GF-D8 (cell line): ENCODE results near the gene ANAPC4.

Experiments
- DNase-seq: peaks from one replicate; lab custom pipeline; 2025; lab: John Stamatoyannopoulos, UW

Gene ANAPC4

DNA sequence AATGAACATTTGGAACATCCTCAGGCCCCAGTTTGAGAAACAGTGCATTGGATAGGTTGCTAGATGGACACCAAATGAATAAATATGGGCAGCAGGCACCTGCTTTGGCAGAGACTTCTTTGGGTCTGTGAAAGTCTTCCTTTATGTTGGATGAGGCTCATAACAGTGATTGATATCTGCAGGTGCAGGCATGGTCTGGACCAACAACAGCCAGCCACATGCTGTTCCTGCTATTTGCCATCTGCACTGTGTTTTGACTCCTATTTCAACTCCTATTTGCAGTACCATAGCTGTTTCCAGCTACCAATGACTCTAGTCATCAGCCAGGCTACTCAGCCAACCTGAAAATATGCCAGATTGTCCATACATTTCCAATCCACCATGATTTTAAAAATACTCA is 60.9 kb downstream of the ANAPC4 start:
- DNase-seq = no peak

DNA sequence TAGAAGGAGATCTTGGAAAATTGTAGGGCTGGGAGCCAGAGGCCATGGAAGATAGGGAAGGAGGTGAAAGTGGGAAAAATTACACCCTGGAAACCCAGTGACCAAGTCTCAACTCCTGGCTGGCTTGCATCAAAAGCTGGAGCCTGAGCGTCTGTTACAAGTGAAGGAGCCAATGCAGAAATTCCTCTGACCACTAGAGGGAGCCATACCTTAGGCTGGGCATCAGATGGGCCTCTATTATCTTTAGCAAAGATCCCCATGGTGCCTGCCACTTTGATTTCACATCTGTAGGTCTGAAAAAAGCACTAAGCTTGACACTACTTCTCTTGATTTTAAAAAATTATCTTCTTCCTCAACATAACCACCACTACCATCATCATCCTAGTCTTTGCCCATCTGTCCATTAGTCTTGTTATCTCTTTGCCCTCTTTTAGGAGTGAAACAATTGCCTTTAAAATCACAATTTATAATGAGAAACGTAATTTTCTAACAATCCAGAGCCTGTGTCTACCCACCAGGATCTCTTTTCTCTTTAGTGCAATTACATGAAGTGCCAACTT is 62.9 kb downstream of the ANAPC4 start:
- DNase-seq = no peak

DNA sequence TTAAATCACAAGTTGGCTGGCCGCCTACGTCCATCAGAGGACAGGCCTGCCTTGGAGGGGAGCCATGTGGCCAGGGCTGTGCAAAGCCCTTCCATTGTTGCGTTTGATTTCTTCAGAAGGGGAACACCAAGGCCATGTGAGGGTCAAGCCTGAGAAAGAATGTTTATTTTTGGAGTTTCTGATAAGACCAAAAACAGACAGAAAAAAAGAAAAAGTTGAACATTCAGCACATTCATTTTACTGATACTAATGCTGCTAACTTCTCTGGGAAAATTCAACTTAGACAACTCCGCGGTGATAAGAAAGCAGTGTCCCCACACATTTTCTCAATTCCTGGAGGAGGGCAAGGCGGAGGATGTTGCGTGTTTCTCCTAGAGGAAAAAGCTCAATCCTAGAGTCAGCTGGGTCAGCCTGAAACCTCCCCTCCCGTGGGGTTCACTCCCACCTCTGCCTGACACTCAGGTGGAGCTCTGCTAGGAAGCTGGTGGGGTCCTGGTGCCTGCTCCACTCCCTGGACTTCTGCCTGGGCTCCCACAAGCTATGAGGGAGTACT is 63.5 kb downstream of the ANAPC4 start:
- no peak for DNase-seq

DNA sequence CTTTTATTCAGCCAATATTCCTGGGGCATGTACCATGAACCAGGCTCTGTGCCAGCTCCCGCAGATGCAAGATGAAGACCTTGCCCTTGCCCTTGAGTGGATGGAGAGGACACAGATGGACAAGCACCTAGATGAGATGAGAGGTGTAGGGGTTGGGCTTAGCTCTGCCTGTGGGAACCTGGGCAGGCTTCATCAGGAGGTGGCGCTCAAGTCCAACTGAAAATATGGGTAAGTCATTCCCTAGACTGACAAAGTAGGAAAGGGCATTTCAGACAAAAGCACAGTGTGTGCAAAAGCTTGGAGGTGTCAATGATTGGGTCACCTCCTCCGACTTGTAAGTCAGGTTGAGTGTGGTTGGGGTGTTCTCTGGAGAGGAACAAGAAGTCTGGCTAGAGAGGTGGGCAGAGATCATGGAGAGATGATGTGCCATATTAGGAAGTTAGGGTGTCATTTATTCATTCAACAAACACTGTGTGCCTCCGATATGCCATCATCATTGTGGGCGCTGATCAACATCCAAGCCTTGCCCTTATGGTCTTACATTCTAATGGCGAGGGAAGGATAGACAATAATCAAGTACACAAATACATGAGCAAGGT is 64.6 kb downstream of the ANAPC4 start:
- no peak for DNase-seq

DNA sequence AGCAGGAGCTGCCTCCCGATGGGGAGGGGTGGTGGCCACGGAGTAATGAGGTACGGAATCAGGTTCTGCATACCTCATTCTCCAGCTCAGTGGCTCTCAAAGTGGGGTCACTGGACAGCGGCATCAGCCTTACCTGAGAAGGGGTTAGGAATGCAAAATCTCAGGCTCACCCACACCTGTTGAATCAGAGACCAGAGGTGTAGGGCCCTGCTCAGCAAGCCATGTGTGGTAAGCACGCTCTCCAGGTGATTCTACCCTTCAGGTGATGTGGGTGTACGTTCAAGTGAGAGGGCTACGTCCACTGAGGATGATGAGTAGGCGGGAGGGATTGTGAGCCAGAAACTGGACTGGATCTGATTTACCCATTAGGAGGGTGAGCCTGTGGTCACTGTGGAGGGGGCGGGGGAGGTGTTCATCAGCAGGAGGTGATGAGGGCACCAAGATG is 65.8 kb downstream of the ANAPC4 start:
- DNase-seq = no peak

DNA sequence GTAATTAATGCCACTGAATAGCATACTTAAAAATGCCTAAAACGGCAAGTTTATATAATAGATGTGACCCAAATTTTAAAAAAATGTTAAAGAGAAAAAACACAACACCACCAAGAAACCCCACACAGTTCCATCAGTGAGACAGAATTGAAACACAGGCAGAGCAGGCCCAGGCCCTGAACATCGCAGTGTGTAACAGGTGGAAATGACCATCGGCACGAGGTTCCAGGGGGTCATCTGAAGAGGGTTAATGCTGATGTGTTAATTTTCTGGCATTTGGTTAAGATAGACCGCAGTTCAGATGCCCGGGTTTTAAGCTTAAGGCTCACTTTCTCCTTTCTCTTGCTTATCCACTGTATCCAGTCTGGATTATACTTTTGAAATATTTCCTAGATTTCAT is 66.8 kb downstream of the ANAPC4 start:
- no peak for DNase-seq

DNA sequence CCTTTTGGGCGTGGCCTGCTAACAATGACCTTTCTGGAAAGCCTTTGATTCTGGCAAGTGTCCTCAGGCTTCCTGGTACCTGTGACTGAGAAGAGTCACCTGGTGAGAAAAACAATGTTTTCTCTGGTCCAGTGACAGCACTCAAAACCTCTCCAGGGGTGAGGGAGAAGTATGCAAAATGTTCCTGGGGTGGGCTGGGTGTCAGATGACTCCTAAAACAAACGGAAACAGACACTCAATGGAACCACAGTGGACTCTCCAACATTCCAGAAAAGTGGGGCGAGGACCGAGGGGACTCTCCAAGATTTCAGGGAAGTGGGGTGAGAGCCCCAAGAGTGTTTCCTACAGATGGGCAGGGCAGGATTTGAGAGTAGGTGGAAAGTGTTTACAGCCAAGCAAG is 69.5 kb downstream of the ANAPC4 start:
- no peak for DNase-seq

DNA sequence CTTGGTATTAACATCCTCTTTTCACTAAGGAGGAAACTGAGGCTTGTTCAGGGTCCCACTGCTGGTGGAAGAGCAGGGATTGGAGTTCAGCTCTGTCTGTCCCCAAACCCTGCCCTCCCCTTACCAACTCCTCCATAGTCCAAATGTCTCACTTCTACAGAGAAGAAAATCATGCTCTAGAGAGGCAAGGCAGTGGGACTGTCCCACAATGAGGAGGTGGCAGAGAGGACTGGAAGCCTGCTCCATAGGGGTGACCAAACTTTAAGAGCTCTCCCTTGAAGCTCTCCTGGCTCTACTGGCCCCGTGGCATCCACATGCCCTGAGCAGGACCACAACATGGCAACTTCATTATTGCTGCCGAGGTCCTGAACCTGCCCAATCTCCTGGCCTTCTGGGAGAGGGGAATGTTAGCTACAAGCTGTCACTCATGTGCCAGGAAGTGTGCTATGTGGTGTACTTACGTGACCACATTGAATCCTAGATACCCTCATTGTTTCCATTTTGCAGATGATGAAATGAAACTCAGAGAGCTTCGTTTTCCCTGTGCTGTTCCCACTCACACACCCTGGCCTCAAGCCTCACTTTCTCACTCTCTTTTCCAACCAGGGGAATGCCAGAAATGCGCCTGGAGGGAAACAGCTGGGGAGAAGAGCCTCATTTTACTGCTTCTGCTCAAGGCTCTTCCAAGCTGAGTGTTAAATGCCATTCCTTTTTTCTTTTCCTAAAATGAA is 71.5 kb downstream of the ANAPC4 start:
- no peak for DNase-seq

DNA sequence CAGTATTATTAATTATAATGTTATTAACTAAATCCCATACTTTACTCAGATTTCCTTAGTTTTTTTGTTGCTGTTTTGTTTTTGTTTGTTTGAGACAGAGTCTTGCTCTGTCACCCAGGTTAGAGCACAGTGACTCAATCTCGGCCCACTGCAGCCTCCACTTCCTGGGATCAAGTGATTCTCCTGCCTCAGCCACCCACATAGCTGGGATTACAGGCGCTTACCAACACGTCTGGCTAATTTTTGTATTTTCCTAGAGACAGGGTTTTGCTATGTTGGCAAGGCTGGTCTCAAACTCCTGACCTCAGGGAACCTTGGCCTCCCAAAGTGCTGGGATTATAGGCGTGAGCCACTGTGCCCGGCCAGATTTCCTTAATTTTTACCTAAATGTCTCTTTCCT is 72.2 kb downstream of the ANAPC4 start:
- no peak for DNase-seq

DNA sequence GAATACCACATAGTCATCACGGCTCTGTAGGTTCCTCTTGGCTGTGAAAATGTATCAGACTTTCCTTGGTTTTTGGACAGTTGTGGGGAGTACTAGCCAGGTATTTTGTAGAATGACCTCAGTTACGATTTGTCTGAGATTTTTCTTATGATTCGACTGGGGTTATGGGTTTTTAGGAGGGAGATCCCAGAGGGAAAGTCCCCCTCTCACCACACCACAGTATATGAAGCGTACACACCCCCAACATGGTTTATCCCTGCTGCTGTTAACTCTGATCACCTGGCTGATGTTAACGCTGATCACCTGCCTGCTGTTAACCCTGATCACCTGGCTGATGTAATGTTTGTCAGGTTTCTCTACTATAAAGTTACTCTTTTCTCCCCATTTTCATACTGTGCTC is 72.6 kb downstream of the ANAPC4 start:
- DNase-seq = no peak

DNA sequence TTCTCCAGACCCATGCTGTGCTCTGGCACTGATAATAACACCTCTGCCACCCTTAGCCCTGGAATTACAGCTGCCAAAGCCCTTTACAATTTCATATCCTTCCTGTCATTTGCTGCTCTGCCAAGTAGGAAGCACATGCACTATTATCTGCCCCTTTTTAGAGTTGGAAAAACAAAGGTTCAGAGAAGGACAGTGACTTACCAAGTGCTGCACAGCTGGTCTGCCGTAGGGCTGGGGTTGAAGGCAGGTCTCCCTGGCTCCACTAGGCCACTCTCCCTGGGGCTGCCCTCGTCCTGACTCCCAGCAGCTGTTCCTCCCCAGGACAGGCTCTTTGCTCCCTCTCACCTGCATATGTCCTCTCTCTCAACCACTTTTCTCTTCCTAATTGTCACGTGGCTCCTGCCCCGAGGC is 73.4 kb downstream of the ANAPC4 start:
- no peak for DNase-seq

DNA sequence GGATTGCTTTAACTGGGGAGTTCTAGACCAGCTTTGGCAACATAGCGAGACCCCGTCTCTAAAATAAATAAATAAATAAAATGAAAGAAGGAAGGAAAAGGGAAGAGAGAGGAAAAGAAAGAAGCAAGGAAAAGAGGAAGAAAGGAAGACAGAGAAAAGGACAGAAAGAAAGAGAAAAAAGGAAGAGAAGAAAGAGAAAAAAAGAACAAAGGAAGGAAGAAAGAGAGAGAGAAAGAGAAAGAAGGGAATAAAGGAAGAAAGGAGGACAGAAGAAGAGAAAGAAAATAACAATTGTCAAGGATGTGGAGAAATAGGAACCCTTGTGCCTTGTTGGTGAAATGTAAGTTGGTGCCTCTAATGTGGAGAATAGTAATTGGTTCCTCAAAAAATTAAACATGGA is 74.6 kb downstream of the ANAPC4 start:
- no peak for DNase-seq

DNA sequence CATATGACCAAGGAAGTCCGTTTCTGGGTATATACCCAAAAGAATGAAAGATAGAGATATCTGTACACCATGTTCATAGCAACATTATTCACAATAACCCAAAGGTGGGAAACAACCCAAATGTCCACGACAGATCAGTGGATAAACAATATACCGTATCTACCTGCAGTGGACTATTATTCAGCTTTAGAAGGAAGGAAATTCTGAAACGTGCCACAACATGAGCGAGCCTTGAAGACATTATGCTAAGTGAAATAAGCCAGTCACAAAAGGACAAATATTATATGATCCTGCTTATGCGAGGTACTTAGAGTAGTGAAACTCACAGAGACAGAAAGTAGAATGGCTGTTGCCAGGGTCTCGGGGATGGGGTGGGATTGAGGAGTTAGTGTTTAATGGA is 75.0 kb downstream of the ANAPC4 start:
- DNase-seq = no peak

DNA sequence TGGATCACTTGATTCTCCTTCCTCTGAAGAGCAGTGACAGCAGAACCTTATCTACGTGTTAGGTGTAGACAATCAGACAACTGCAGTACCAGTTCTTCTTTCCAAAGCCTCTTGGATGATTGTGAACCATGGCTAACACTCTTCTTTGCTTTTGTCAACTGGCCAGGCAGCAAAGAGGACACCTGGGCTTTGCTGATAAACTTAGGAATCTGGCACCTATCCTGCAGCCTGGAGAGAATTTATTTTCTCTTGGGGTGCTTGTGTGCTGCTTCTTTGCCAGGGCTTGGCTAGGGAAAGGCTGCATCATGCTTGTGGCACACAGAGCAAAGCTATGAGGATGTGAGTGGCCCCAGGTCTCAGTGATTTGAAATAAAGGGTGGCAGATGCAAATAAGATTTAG is 77.4 kb downstream of the ANAPC4 start:
- no peak for DNase-seq

DNA sequence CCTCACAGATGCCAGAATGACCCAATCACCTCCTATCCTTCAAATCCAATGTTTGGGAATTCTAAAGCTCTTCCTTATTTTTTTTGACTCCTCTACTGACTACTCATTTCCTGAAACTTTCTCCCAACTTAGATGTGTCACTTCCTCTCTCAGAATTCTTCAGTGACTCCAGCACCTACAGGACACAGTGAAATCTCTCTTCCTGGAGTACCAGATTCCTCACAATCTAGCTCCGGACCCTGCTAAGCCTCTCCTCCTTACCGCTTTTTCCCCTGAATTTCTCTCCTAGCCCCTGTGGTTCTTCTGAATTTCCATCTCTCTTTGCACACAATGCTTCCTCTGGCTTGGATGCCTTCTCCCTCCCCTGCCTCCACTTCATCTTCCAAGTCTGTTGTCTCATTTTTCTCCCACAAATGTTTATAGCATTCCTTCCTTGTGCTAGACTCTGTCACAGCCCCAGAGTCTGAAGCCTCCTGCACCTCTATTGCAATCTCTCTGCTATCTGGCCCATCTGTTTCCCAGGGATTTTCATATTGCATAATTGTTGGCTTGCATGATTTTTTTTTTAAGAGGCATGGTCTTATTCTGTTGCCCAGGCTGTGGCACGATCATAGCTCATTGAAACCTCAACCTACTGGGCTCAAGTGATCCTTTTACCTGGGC is 80.1 kb downstream of the ANAPC4 start:
- no peak for DNase-seq

DNA sequence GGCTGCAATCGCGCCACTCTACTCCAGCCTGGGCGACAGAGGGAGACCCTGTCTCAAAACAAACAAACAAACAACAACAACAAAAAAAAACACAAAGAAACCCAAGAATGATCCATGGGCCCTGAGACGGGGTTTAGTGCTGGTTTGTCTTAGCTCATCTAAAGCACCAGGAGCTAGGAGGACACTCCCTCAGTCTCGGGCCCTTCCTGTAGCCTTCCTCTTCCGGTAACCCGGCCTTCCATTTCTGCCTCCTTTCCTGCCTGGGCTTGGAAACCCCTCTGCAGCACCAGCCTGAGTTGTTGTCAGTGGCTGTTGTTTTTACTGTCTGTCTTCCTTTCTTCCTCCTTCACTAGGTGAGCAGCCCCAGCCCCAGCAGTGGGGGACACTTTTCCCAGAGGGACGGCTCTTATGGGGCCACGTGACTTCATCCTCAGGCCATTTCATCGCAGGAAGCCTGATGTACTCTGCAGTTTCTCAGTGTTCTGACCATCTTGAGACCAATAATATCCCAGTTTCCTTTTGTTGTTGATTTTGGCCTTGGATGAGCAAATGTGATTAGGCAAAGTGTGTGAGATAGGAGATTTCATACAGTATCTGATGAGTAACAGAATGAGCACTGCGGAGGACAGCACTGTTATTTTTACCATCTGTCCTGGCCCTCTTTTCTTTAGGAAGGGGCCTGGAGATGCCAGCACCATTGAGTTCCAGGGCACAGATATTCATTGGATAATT is 90.1 kb downstream of the ANAPC4 start:
- DNase-seq = no peak

DNA sequence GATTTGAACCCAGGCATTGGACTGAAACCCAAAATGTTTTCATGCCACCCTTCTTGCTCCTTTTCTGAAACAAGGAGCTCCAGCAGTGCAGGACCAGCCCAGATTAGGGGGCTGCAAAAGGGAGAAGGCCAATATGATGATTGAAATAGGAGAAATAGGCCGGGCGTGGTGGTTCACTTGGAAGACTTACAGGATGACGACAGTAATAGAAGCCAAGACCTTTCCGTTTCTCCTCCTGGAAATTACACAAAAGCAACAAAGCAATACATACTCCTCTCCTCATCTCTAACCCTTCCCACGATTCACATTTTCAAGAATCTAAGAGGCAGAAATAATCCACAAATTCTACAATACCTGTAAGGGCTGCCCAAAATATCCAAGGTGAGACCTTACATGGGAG is 90.8 kb downstream of the ANAPC4 start:
- DNase-seq = no peak
